ENCODE data around the gene PKNOX2.

Gene PKNOX2

GRCh38 chr11:125192717-125193415 lies 28.3 kb downstream of the PKNOX2 start:
- H3K4me1 ChIP-seq (ENCODE audit: insufficient read depth, low read length) = 0 out of 2 replicates have a peak, but pooled peaks cover 3% of the 10 kb centered on the region
- no peak overlapping the region for H3K9ac ChIP-seq (ENCODE audit: low read depth, low read length)
- no peaks in the 10 kb centered on the region; the same call in 1 of the 2 replicates for H3K9me3 ChIP-seq (ENCODE audit: control insufficient read depth, insufficient read depth, low read length)
- no peaks in the 10 kb centered on the region for H3K36me3 ChIP-seq (ENCODE audit: insufficient read depth, low read length)

GRCh38 chr11:125193416-125193726 lies 28.8 kb downstream of the PKNOX2 start:
- Histone ChIP-seq H3K4me1 (ENCODE audit: insufficient read depth, low read length) (0 out of 2 replicates have a peak, but pooled peaks cover 3% of the 10 kb centered on the region), H3K9ac (ENCODE audit: low read depth, low read length) (no peak overlapping the region), H3K36me3 (ENCODE audit: insufficient read depth, low read length) (no peaks in the 10 kb centered on the region), H3K9me3 (ENCODE audit: control insufficient read depth, insufficient read depth, low read length) (no peaks in the 10 kb centered on the region; the same call in 1 of the 2 replicates)

GRCh38 chr11:125193841-125194240 lies 29.3 kb downstream of the PKNOX2 start:
- 0 out of 2 replicates have a peak, but pooled peaks cover 3% of the 10 kb centered on the region for H3K4me1 ChIP-seq (ENCODE audit: insufficient read depth, low read length)
- no peaks in the 10 kb centered on the region for H3K36me3 ChIP-seq (ENCODE audit: insufficient read depth, low read length)
- no peaks in the 10 kb centered on the region; the same call in 1 of the 2 replicates for H3K9me3 ChIP-seq (ENCODE audit: control insufficient read depth, insufficient read depth, low read length)
- H3K9ac ChIP-seq (ENCODE audit: low read depth, low read length) = no peak overlapping the region

- peaks cover 20% of the 10 kb centered on the region; the same call in 1 of the 2 replicates for H3K4me1 ChIP-seq (ENCODE audit: insufficient read depth, low read length)
- H3K9me3 ChIP-seq (ENCODE audit: control insufficient read depth, insufficient read depth, low read length) = no peaks in the 10 kb centered on the region
- H3K36me3 ChIP-seq (ENCODE audit: insufficient read depth, low read length) = no peaks in the 10 kb centered on the region
- no peak overlapping the region for H3K9ac ChIP-seq (ENCODE audit: low read depth, low read length)
Measured at GRCh38 chr11:125199915-125200314, 35.4 kb downstream of the PKNOX2 start.

DNA sequence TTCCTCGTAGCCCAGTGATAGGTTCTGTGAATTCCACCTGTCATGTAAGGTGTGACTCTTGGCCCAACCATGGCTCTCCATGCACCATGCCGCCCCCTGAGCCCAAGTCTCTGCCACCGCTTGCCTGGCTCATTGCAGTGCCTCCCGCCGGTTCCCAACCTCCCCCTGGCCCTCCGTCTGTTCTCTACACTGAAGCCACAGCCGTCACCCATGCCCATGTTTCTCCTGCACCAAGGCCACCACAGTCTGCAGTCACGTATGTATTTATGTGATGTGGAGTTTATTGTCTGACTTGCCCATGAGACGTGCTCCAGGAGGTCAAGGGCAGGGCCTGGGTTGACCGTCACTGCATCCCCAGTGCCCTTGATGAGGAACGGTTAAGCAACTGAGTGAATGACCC lies 35.9 kb downstream of the PKNOX2 start:
- H3K9me3 ChIP-seq (ENCODE audit: control insufficient read depth, insufficient read depth, low read length) = no peaks in the 10 kb centered on the region
- H3K36me3 ChIP-seq (ENCODE audit: insufficient read depth, low read length) = no peaks in the 10 kb centered on the region
- peaks cover 20% of the 10 kb centered on the region; the same call in 1 of the 2 replicates for H3K4me1 ChIP-seq (ENCODE audit: insufficient read depth, low read length)
- no peak overlapping the region for H3K9ac ChIP-seq (ENCODE audit: low read depth, low read length)

DNA sequence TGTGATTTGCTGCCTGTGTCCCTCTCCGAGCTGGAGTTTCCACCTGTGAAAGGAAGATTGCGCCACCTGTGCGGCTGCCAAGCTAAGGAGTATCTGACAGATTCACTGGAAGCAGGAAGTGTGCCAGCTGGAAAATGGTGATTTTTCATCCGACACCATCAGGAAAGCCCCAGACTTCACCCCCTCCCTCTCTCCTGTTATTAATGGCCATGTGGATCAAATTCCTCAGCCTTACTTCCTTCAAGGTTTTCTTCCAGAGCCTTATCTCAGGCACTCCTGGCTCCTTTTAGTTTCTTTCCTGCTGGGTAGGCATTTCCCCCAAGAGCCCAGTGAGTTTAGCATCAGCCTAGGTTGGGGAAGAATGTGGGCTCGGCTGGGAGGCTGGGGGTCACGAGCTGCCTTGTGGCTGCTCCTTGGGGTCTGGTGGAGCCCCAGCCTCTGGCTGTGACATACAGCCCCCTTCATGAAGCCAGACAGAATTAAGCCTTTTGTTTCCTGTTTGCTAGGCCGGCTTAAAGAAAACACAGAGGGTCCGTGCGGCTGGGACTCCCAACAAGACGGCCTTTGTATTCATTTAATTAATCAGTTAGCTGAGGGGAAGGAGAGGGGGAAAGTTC lies 37.1 kb downstream of the PKNOX2 start:
- Histone ChIP-seq H3K9me3 (ENCODE audit: control insufficient read depth, insufficient read depth, low read length) (no peaks in the 10 kb centered on the region), H3K36me3 (ENCODE audit: insufficient read depth, low read length) (no peaks in the 10 kb centered on the region), H3K9ac (ENCODE audit: low read depth, low read length) (no peak overlapping the region), H3K4me1 (ENCODE audit: insufficient read depth, low read length) (peaks cover 27% of the 10 kb centered on the region; the same call in 1 of the 2 replicates)

GRCh38 chr11:125202362-125202880 lies 37.9 kb downstream of the PKNOX2 start:
- H3K36me3 ChIP-seq (ENCODE audit: insufficient read depth, low read length) = no peaks in the 10 kb centered on the region
- H3K9me3 ChIP-seq (ENCODE audit: control insufficient read depth, insufficient read depth, low read length) = no peaks in the 10 kb centered on the region
- no peak overlapping the region for H3K9ac ChIP-seq (ENCODE audit: low read depth, low read length)
- peaks cover 27% of the 10 kb centered on the region; the same call in 1 of the 2 replicates for H3K4me1 ChIP-seq (ENCODE audit: insufficient read depth, low read length)

DNA sequence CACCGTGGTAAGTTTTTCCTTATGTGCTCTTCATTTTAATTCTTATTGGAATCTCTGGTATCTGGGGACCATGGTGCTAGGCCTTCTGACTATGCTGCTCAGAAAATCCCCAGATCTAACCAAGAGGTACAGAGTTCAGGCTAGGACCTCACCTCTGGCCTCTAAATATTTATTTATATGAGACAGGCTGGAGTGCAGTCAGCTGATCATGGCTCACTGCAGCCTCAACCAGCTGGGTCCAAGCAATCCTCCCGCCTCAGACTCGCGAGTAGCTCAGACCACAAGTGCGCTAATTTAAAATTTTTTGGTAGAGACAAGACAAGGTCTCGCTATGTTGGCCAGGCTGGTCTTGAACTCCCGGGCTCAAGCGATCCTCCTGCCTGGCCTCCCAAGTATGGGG lies 38.4 kb downstream of the PKNOX2 start:
- H3K4me1 ChIP-seq (ENCODE audit: insufficient read depth, low read length) = peaks cover 27% of the 10 kb centered on the region; the same call in 1 of the 2 replicates
- no peaks in the 10 kb centered on the region for H3K36me3 ChIP-seq (ENCODE audit: insufficient read depth, low read length)
- no peaks in the 10 kb centered on the region for H3K9me3 ChIP-seq (ENCODE audit: control insufficient read depth, insufficient read depth, low read length)
- no peak overlapping the region for H3K9ac ChIP-seq (ENCODE audit: low read depth, low read length)

DNA sequence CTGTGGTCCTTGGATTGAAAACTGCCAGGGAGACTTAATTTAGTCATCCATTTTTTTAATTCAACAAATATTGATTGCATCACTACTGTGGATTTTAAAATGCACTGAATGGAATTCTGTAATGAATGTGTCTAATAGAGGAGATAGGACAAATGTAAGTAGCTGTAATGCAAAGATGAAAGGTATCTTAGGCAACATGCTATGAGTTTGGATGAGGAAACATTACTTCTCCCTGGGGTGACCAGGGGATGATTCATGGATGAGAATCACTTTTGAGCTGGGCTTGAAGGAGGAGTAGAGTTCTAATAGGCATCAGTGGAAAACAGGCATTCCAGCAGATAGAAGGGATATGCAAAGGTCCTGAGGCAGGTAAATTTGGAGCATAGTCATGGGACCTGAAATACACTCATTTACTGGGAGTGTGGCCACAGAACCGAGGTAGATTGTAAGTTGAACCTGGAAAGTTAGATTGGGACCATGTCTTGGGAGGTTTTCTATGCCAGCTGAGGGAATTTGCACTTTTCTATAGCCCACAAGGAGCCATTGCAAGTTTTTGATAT lies 43.4 kb downstream of the PKNOX2 start:
- Histone ChIP-seq H3K9ac (ENCODE audit: low read depth, low read length) (no peak overlapping the region), H3K36me3 (ENCODE audit: insufficient read depth, low read length) (no peaks in the 10 kb centered on the region), H3K9me3 (ENCODE audit: control insufficient read depth, insufficient read depth, low read length) (no peaks in the 10 kb centered on the region), H3K4me1 (ENCODE audit: insufficient read depth, low read length) (peaks cover 30% of the 10 kb centered on the region; the same call in 1 of the 2 replicates)

- no peaks in the 10 kb centered on the region for H3K9me3 ChIP-seq (ENCODE audit: control insufficient read depth, insufficient read depth, low read length)
- H3K36me3 ChIP-seq (ENCODE audit: insufficient read depth, low read length) = no peaks in the 10 kb centered on the region
- H3K4me1 ChIP-seq (ENCODE audit: insufficient read depth, low read length) = peaks cover 19% of the 10 kb centered on the region; the same call in 1 of the 2 replicates
- H3K9ac ChIP-seq (ENCODE audit: low read depth, low read length) = no peak overlapping the region
Measured at GRCh38 chr11:125210066-125210465, 45.5 kb downstream of the PKNOX2 start.

- H3K9me3 ChIP-seq (ENCODE audit: control insufficient read depth, insufficient read depth, low read length) = no peaks in the 10 kb centered on the region
- peaks cover 15% of the 10 kb centered on the region; the same call in 1 of the 2 replicates for H3K4me1 ChIP-seq (ENCODE audit: insufficient read depth, low read length)
- H3K9ac ChIP-seq (ENCODE audit: low read depth, low read length) = no peak overlapping the region
- H3K36me3 ChIP-seq (ENCODE audit: insufficient read depth, low read length) = no peaks in the 10 kb centered on the region
Measured at GRCh38 chr11:125211191-125211947, 46.8 kb downstream of the PKNOX2 start.

DNA sequence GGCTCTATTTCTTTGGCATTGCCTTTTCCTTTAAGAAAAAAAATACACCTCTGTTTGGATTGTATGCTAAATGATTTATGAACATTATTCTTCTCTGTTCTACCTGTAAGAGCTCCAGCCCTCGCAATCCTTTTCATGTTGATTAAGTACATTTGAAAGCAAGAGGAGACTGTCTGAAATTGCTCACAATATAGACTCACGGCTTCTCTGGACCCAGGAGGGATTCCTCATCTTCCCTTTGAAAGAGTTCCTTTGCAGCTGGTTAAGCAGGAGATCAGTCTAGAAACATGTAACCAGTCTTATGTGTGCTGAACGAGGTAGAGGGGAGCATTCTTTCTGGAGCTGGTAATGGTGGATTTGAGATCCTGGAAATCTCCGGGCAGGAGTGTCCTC lies 47.4 kb downstream of the PKNOX2 start:
- Histone ChIP-seq H3K4me1 (ENCODE audit: insufficient read depth, low read length) (peaks cover 16% of the 10 kb centered on the region), H3K9me3 (ENCODE audit: control insufficient read depth, insufficient read depth, low read length) (no peaks in the 10 kb centered on the region), H3K36me3 (ENCODE audit: insufficient read depth, low read length) (no peaks in the 10 kb centered on the region), H3K9ac (ENCODE audit: low read depth, low read length) (no peak overlapping the region)

DNA sequence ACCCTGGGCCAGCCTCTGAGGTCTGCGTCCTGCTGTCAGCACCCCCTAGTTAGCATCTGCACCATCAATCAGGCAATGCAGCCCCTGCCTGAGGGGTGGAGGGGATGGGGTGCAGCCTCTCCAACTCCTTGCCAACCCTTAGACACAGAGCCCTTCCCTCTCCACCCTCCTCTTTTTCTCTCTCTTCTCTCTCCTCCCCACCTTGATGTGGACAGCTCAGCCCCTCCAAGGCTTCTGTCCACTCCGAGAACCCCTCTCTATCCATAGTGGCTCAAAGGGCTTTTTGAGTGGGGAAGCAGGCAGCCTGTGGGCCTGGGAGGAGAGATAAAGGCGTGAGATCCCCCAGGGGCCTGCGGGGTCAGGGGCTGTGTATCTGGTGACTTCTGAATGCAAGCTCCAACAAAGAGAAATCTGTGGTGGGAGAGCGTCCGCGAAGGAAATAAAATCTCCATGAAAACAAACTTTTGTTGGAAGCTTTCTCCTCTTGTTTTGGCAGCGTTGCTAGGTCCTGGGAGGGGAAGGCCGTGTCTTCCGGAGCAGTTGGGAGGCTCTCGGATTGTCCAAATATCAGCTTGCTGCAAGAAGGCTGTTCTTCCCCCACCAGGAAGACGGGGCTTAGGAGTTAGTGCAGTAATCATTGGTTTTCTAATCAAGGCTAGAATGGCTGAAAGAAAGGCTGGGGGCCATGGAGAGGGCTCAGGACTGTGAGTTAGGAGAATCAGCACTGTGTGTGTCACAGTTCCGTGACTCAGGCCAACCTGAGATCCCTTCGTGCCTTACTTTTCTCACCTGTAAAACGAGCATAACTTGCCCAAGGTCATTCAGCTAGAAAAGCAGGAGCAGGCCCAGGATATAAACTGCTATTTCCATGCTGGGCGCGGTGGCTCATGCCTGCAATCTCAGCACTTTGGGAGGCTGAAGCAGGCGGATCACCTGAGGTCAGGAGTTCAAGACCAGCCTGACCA lies 50.3 kb downstream of the PKNOX2 start:
- Histone ChIP-seq H3K9ac (ENCODE audit: low read depth, low read length) (no peak overlapping the region), H3K9me3 (ENCODE audit: control insufficient read depth, insufficient read depth, low read length) (no peaks in the 10 kb centered on the region), H3K36me3 (ENCODE audit: insufficient read depth, low read length) (no peaks in the 10 kb centered on the region), H3K4me1 (ENCODE audit: insufficient read depth, low read length) (peaks cover 16% of the 10 kb centered on the region)

All from ES-I3 (cell line).